B cell (primary cell): ENCODE measurements around the gene SCARB2. TPM values are rescaled to one million over a fixed set of nuclear protein-coding genes. Genes with fewer than 3 reads are reported as not detected.

Experiments used
- ATAC-seq: fragments of 200-7000 bp; cut with Tn5 transposase; one replicate; pipeline ENCODE4 v1.10.0; 2021; ENCODE audit warnings: low read depth, mild to moderate bottlenecking, moderate number of reproducible peaks, moderate library complexity
- CTCF ChIA-PET: fragments of 350-600 bp; sonication (Branson Sonifier 250); formaldehyde crosslinking; loops from one replicate; lab custom pipeline; 2021; ENCODE audit warnings: antibody characterized with exemption, inconsistent platforms; lab: Charles Lee
- POLR2A ChIA-PET: fragments of 350-600 bp; sonication (Branson Sonifier 250); formaldehyde crosslinking; loops from one replicate; lab custom pipeline; 2021; ENCODE audit warnings: antibody characterized with exemption; lab: Charles Lee
- DNase-seq: peaks from one replicate; pipeline ENCODE4 v3.0.0; 2013
- H2AFZ ChIP-seq: 2 replicates; pipeline ENCODE4 v1.6.1; 2012; ENCODE audit warnings: mild to moderate bottlenecking, low read depth, low read length; ENCODE audit not compliant: insufficient read depth, poor library complexity, severe bottlenecking
- H3K27ac ChIP-seq, 2 donors: 1 replicate in 1 of 2; 2 replicates in 1 of 2; pipeline ENCODE4 v1.5.1; 2012 to 2013; ENCODE audit warnings: low read length in 2 of 2, mild to moderate bottlenecking in 2 of 2, moderate library complexity in 1 of 2
- H3K27me3 ChIP-seq, 4 experiments: fragments of 200-600 bp in 1 of 4; sonication (generic) in 1 of 4; replicated peaks in 1 of 4; 1 replicate in 2 of 4; 2 replicates in 2 of 4; pipeline versions ENCODE4 v1.6.1 to v1.7.0; 2013 to 2016; ENCODE audit warnings: low read length in 3 of 4, mild to moderate bottlenecking in 2 of 4, mixed read lengths in 1 of 4, moderate library complexity in 1 of 4; ENCODE audit not compliant: insufficient read depth in 4 of 4, control insufficient read depth in 3 of 4; ENCODE audit errors: control extremely low read depth in 1 of 4
- H3K36me3 ChIP-seq, 2 experiments: replicated peaks in 1 of 2; 1 replicate in 1 of 2; 2 replicates in 1 of 2; pipeline versions ENCODE4 v1.6.1 to v1.7.1; 2013; ENCODE audit warnings: low read length in 1 of 2; ENCODE audit not compliant: insufficient read depth in 2 of 2, control insufficient read depth in 1 of 2; ENCODE audit errors: control extremely low read depth in 1 of 2, extremely low read depth in 1 of 2
- H3K4me1 ChIP-seq, 2 donors: fragments of 200-600 bp in 1 of 2; sonication (generic) in 1 of 2; 1 replicate in 1 of 2; 2 replicates in 1 of 2; pipeline versions ENCODE4 v1.5.1 to v1.6.1; 2013 to 2017; ENCODE audit warnings: low read length in 2 of 2; ENCODE audit not compliant: control insufficient read depth in 2 of 2, insufficient read depth in 2 of 2
- H3K4me2 ChIP-seq: replicated peaks from 2 replicates; pipeline ENCODE3; 2012; ENCODE audit warnings: mild to moderate bottlenecking, low read depth, low read length; ENCODE audit not compliant: poor library complexity, severe bottlenecking
- H3K4me3 ChIP-seq, 5 experiments: fragments of 200-600 bp in 1 of 5; sonication (generic) in 1 of 5; 1 replicate in 3 of 5; 2 replicates in 2 of 5; pipeline versions ENCODE4 v1.5.1 to v1.7.0; 2011 to 2016; ENCODE audit warnings: low read length in 4 of 5, mild to moderate bottlenecking in 4 of 5, low read depth in 2 of 5, control low read depth in 1 of 5, moderate library complexity in 1 of 5; ENCODE audit not compliant: insufficient read depth in 1 of 5; ENCODE audit errors: control extremely low read depth in 1 of 5, extremely low read depth in 1 of 5
- H3K79me2 ChIP-seq: fragments of 200-600 bp; sonication (generic); one replicate; pipeline ENCODE4 v1.6.0; 2016; ENCODE audit warnings: low read length; ENCODE audit not compliant: control insufficient read depth, insufficient read depth
- H3K9ac ChIP-seq: fragments of 200-600 bp; sonication (generic); 2 replicates; pipeline ENCODE4 v1.6.1; 2017; ENCODE audit warnings: mild to moderate bottlenecking, low read length, moderate library complexity
- H3K9me3 ChIP-seq, 3 donors: one replicate each; pipeline versions ENCODE4 v1.6.1 to v1.7.1; 2013; ENCODE audit warnings: low read length in 2 of 3; ENCODE audit not compliant: control insufficient read depth in 2 of 3, insufficient read depth in 1 of 3; ENCODE audit errors: control extremely low read depth in 1 of 3
- H4K20me1 ChIP-seq: 2 replicates; pipeline ENCODE4 v1.6.0; 2012; ENCODE audit warnings: mild to moderate bottlenecking, low read length; ENCODE audit not compliant: insufficient read depth, control insufficient read depth, poor library complexity, severe bottlenecking
- H3K27ac Mint-ChIP-seq: one replicate; pipeline ENCODE4 v1.8.0; 2021; ENCODE audit warnings: mixed read lengths
- H3K27me3 Mint-ChIP-seq: one replicate; pipeline ENCODE4 v1.8.0; 2021; ENCODE audit warnings: mixed read lengths
- H3K4me1 Mint-ChIP-seq: one replicate; pipeline ENCODE4 v1.8.0; 2021; ENCODE audit warnings: mixed read lengths
- H3K4me3 Mint-ChIP-seq: one replicate; pipeline ENCODE4 v1.8.0; 2021; ENCODE audit warnings: mixed read lengths
- H3K9me3 Mint-ChIP-seq: one replicate; pipeline ENCODE4 v1.8.0; 2022; ENCODE audit warnings: mixed read lengths; ENCODE audit not compliant: insufficient read depth
- EZH2 ChIP-seq: IDR thresholded peaks from 2 replicates; pipeline ENCODE4 v1.6.1; 2012; ENCODE audit warnings: borderline replicate concordance, low read depth, mild to moderate bottlenecking, moderate library complexity, low read length; ENCODE audit not compliant: insufficient read depth, poor library complexity, severe bottlenecking
- WGBS: methylation state at CpG from one replicate; pipeline ENCODE4 v1.1.5; 2013; ENCODE audit warnings: missing lambda C conversion rate; ENCODE audit not compliant: insufficient coverage; 5-methylcytosine and 5-hydroxymethylcytosine counted together
- intact Hi-C: fragments of 100-400 bp; cut with micrococcal nuclease; formaldehyde crosslinking; loops from one replicate; pipeline ENCODE4 v1.10.0; 2022
- polyA plus RNA-seq: library from polyadenylated mRNA; depleted of rRNA; stranded (reverse); fragments of >200 nt; gene quantifications from 2 replicates; pipeline ENCODE4 v1.2.3, GENCODE V29; 2012
- total RNA-seq, 2 donors: library from RNA; stranded (reverse); fragments of 120-200 nt in 1 of 2; gene quantifications; 1 replicate in 1 of 2; 2 replicates in 1 of 2; pipeline versions ENCODE4 v1.2.3 to v1.2.4, GENCODE V29; 2013 to 2022
- TF ChIP-seq, protein P1 (sequence below): fragments of 200-600 bp; IDR thresholded peaks from one replicate; pipeline ENCODE4 v1.8.0; 2022; ENCODE audit warnings: antibody characterized with exemption, mild to moderate bottlenecking

SCARB2 gene
- total and polyA plus RNA-seq, 2 donors (not counting 1 experiment from before 2014, with no cell fraction given), result 7.8 to 30.3 TPM

DNA sequence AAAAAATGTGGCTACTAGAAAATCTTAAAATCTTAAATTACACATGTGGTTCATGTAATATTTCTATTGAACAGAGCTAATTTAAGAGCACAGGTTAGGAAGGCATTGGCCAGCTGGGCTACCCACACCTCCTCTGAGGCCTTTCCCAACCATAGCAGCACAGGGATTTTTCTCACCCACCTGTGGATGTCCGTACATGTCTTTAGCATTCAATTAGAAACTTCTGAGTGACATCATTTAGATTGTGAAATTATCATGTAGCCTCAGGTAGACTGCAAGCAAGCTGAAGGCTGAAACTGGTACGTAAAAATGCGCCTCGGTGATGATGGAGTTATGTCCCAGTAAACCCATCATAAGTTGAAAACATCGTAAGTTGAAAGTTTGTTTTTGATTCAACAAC lies 31.2 kb downstream of the SCARB2 start:
- no peaks in the 10 kb centered on the region for H3K27me3 ChIP-seq
- no peak for DNase-seq
- CTCF ChIA-PET, result interaction anchor here (0.6 to 5.6 kb wide), 5 partner anchors 17 to 321 kb away, joined by 3 to 78 read pairs (median 24); no protein-coding TSS in a partner anchor
- no peak for ATAC-seq
- no peak overlapping the region for H3K27ac ChIP-seq
- 90% methylated on average over 4 of the region's 5 CpGs for WGBS
- peaks cover 3% of the 10 kb centered on the region for H3K79me2 ChIP-seq
- H3K36me3 ChIP-seq, result peaks cover 5 to 13% of the 10 kb centered on the region in 2 experiments
- H3K4me1 Mint-ChIP-seq, result peaks cover 2% of the 10 kb centered on the region
- intact Hi-C loops, result loop anchor here (5.0 kb wide), 1 partner anchor 1125 kb away; no protein-coding TSS in a partner anchor
- TF ChIP-seq, protein P1, sequence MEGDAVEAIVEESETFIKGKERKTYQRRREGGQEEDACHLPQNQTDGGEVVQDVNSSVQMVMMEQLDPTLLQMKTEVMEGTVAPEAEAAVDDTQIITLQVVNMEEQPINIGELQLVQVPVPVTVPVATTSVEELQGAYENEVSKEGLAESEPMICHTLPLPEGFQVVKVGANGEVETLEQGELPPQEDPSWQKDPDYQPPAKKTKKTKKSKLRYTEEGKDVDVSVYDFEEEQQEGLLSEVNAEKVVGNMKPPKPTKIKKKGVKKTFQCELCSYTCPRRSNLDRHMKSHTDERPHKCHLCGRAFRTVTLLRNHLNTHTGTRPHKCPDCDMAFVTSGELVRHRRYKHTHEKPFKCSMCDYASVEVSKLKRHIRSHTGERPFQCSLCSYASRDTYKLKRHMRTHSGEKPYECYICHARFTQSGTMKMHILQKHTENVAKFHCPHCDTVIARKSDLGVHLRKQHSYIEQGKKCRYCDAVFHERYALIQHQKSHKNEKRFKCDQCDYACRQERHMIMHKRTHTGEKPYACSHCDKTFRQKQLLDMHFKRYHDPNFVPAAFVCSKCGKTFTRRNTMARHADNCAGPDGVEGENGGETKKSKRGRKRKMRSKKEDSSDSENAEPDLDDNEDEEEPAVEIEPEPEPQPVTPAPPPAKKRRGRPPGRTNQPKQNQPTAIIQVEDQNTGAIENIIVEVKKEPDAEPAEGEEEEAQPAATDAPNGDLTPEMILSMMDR, result no peak
- no peak for TF ChIP-seq EZH2
- H3K9ac ChIP-seq, result no peak overlapping the region
- no peaks in the 10 kb centered on the region for H3K4me1 ChIP-seq
- H3K4me2 ChIP-seq, result no peak overlapping the region
- POLR2A ChIA-PET, result no interaction called here
- no peak overlapping the region for H3K4me3 Mint-ChIP-seq
- no peaks in the 10 kb centered on the region for H3K9me3 Mint-ChIP-seq
- no peak overlapping the region for H3K27ac Mint-ChIP-seq
- H2AFZ ChIP-seq, result no peak overlapping the region
- peaks cover 19% of the 10 kb centered on the region for H4K20me1 ChIP-seq
- H3K4me3 ChIP-seq, result no peak overlapping the region
- no peaks in the 10 kb centered on the region for H3K9me3 ChIP-seq
- no peaks in the 10 kb centered on the region for H3K27me3 Mint-ChIP-seq

DNA sequence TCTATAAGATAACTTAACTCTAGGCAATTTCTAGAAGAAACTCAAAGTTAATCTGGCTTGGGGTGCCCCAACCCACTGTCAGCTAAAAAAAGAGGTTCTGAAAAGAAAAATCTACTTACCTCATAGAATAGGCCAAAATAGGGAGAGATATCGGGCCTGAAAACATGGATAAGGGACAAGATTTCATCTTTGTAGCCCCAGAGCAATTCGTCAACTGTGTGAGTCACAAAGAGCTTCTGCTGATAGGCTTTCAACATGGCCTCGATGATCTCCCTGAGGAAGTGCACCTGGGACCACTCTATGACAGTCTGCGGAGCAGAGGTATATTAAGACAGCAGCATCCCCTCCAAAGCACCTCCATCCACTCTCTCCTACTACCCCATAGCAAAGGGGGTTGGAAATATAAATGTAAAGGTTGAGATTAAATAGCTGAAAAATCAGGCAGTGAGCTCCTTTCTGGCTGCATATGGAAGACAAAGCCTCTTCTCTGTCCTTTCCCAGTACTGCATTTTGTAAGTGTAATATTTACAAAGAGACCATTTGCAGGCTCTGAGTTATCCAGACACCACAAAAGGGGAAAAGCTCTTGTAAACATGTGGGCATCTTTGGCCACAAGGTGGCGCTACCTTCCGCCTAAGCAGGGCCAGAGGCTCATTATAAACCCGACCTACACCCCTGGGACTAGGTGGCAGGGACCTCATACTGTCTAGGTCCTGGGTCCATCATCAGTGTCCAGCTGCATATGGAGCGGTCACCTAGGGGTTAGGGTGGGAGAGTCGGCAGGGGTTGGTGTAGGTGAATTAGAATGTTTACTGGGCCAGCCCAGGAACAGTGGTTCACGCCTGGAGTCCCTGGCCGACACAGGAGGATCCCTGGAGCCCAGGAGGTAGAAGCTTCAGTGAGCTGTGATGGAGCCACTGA lies 34.0 kb downstream of the SCARB2 start:
- peaks cover 13% of the 10 kb centered on the region for H4K20me1 ChIP-seq

More for the DNA sequence above, 34.0 kb downstream of the SCARB2 start:
- no peak overlapping the region for H3K27ac Mint-ChIP-seq
- Histone ChIP-seq H3K27me3 (no peaks in the 10 kb centered on the region), H3K79me2 (peaks cover 3% of the 10 kb centered on the region), H3K4me2 (no peak overlapping the region), H3K27ac (no peak overlapping the region), H3K4me3 (no peak overlapping the region), H3K4me1 (no peaks in the 10 kb centered on the region), H2AFZ (no peak overlapping the region), H3K36me3 (peaks cover 0 to 19% of the 10 kb centered on the region in 2 experiments), H3K9ac (no peak overlapping the region), H3K9me3 (no peaks in the 10 kb centered on the region)
- ChIA-PET POLR2A (interaction anchor here (1.0 kb wide), 1 partner anchor 35 kb away, joined by 10 read pairs; no protein-coding TSS in a partner anchor), CTCF (interaction anchor here (0.5 to 5.6 kb wide), 44 partner anchors 9 to 896 kb away, joined by 3 to 78 read pairs (median 5); partner anchors contain the start of genes CCDC158 and SCARB2)
- peak; percentile 84 for ATAC-seq
- 62% methylated on average over 8 of the region's 11 CpGs for WGBS
- peaks cover 4% of the 10 kb centered on the region for H3K4me1 Mint-ChIP-seq
- no peaks in the 10 kb centered on the region for H3K9me3 Mint-ChIP-seq
- H3K4me3 Mint-ChIP-seq, result no peak overlapping the region
- intact Hi-C loops, result loop anchor here (1.0 to 5.0 kb wide), 3 partner anchors 198 to 1128 kb away; no protein-coding TSS in a partner anchor
- no peaks in the 10 kb centered on the region for H3K27me3 Mint-ChIP-seq
- TF ChIP-seq, protein P1, result peak; percentile 95
- TF ChIP-seq EZH2, result no peak
- peak; percentile 83 for DNase-seq
